ENCODE measurements around the gene TANC1. TPM values are rescaled to one million over a fixed set of nuclear protein-coding genes. Genes with fewer than 3 reads are reported as not detected.

TANC1 gene
- polyA plus RNA-seq, 1 donor from 2014 or later: 0.37 TPM

DNA sequence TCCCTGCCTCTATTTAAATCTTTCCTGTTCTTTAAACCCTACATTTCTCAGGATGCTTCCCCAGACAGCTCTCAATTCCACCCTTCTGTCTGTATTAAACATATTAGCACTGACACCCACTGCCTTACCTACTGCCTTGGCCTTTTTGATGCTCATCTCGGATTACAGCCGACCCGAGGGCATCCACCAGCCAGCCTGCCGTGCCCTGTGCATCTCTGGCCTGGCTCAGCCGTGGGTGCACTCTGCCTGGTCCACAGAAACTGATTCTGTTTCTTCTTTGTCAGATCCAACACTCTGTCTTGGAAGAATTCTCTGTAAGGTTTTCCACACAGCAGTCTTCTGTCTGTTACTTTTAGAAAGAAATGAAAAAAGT lies 27.2 kb downstream of the TANC1 start:
- no peaks in the 10 kb centered on the region for H3K79me2 ChIP-seq (replicated peaks; ENCODE audit: insufficient read depth, low read length)

GRCh38 chr2:158996378-158996993 lies 28.0 kb downstream of the TANC1 start:
- Histone ChIP-seq H3K27me3 (ENCODE audit: insufficient read depth, low read depth, low read length) (no peaks in the 10 kb centered on the region), H3K9me2 (ENCODE audit: insufficient read depth, low read length) (no peaks in the 10 kb centered on the region), H3K4me3 (ENCODE audit: low read length) (no peak overlapping the region), H3K9me3 (ENCODE audit: low read length) (no peaks in the 10 kb centered on the region), H3K27ac (ENCODE audit: low read length) (no peak overlapping the region), H3F3A (ENCODE audit: insufficient read depth, low read length, poor library complexity, severe bottlenecking) (no peaks in the 10 kb centered on the region), H3K79me2 (replicated peaks; ENCODE audit: insufficient read depth, low read length) (no peaks in the 10 kb centered on the region), H2AFZ (ENCODE audit: low read depth, low read length) (no peak overlapping the region), H3K36me3 (ENCODE audit: insufficient read depth, low read length) (no peaks in the 10 kb centered on the region), H3K4me2 (ENCODE audit: low read length) (no peak overlapping the region), H3K9ac (ENCODE audit: low read length) (no peak overlapping the region), H4K20me1 (ENCODE audit: insufficient read depth) (no peaks in the 10 kb centered on the region)
- TF ChIP-seq RAD21 (conservative IDR thresholded peaks at IDR 0.05) (no peak), CTCF (IDR thresholded peaks at IDR 0.05; ENCODE audit: poor library complexity, severe bottlenecking) (no peak), TAF1 (IDR thresholded peaks at IDR 0.05; ENCODE audit: low read depth) (no peak), SMC3 (conservative IDR thresholded peaks at IDR 0.05; ENCODE audit: poor library complexity) (no peak), POLR2AphosphoS5 (IDR thresholded peaks at IDR 0.05) (no peak), EP300 (conservative IDR thresholded peaks at IDR 0.05; ENCODE audit: poor library complexity, severe bottlenecking) (no peak), MXI1 (conservative IDR thresholded peaks at IDR 0.05; ENCODE audit: poor library complexity, severe bottlenecking) (no peak), EZH2 (IDR thresholded peaks at IDR 0.05; ENCODE audit: borderline replicate concordance, insufficient read depth, low read length, poor library complexity, severe bottlenecking) (no peak)

More for the DNA sequence above, 27.2 kb downstream of the TANC1 start:
- Histone ChIP-seq H3K9ac (ENCODE audit: low read length) (no peak overlapping the region), H4K20me1 (ENCODE audit: insufficient read depth) (no peaks in the 10 kb centered on the region), H3F3A (ENCODE audit: insufficient read depth, low read length, poor library complexity, severe bottlenecking) (no peaks in the 10 kb centered on the region), H3K9me3 (ENCODE audit: low read length) (no peaks in the 10 kb centered on the region), H3K9me2 (ENCODE audit: insufficient read depth, low read length) (no peaks in the 10 kb centered on the region), H3K36me3 (ENCODE audit: insufficient read depth, low read length) (no peaks in the 10 kb centered on the region), H3K27me3 (ENCODE audit: insufficient read depth, low read depth, low read length) (no peaks in the 10 kb centered on the region), H3K27ac (ENCODE audit: low read length) (no peak overlapping the region), H2AFZ (ENCODE audit: low read depth, low read length) (no peak overlapping the region), H3K4me3 (ENCODE audit: low read length) (no peak overlapping the region), H3K4me2 (ENCODE audit: low read length) (no peak overlapping the region)
- TF ChIP-seq RAD21 (conservative IDR thresholded peaks at IDR 0.05): no peak
- TF ChIP-seq REST (IDR thresholded peaks at IDR 0.05; ENCODE audit: borderline replicate concordance): no peak
- TF ChIP-seq SMC3 (conservative IDR thresholded peaks at IDR 0.05; ENCODE audit: poor library complexity): no peak
- no peak for TF ChIP-seq EP300 (conservative IDR thresholded peaks at IDR 0.05; ENCODE audit: poor library complexity, severe bottlenecking)
- no peak for TF ChIP-seq EZH2 (IDR thresholded peaks at IDR 0.05; ENCODE audit: borderline replicate concordance, insufficient read depth, low read length, poor library complexity, severe bottlenecking)
- no peak for TF ChIP-seq TAF1 (IDR thresholded peaks at IDR 0.05; ENCODE audit: low read depth)
- no peak for TF ChIP-seq CTCF (IDR thresholded peaks at IDR 0.05; ENCODE audit: poor library complexity, severe bottlenecking)
- TF ChIP-seq MXI1 (conservative IDR thresholded peaks at IDR 0.05; ENCODE audit: poor library complexity, severe bottlenecking): no peak
- no peak for TF ChIP-seq POLR2AphosphoS5 (IDR thresholded peaks at IDR 0.05)

Measured in neural cell (in vitro differentiated cells).